Heart right ventricle (tissue), 16 donors: Measurements from ENCODE around the gene RC3H1. TPM values are rescaled to one million over a fixed set of nuclear protein-coding genes. Genes with fewer than 3 reads are reported as not detected.

Experiments
- ATAC-seq, 8 donors: fragments of 200-7000 bp; cut with Tn5 transposase; one replicate each; pipeline ENCODE4 v1.9.1; 2020; ENCODE audit warnings: mild to moderate bottlenecking in 8 of 8, moderate library complexity in 8 of 8, moderate number of reproducible peaks in 1 of 8
- DNase-seq, 2 donors: peaks; one replicate each; pipeline ENCODE4 v3.0.0-alpha.2; 2020
- H3K27ac ChIP-seq, 10 donors: fragments of 200-600 bp; sonication (generic) in 2 of 10; one replicate each; pipeline versions ENCODE4 v1.5.0 to v1.8.0; 2020 to 2022; ENCODE audit warnings: mild to moderate bottlenecking in 3 of 10
- H3K27me3 ChIP-seq, 7 donors: fragments of 200-600 bp; one replicate each; pipeline ENCODE4 v1.8.0; 2021 to 2022; ENCODE audit warnings: mild to moderate bottlenecking in 2 of 7
- H3K36me3 ChIP-seq, 9 donors: fragments of 200-600 bp; sonication (generic) in 1 of 9; one replicate each; pipeline versions ENCODE4 v1.5.0 to v1.8.0; 2020 to 2022; ENCODE audit warnings: mild to moderate bottlenecking in 2 of 9
- H3K4me1 ChIP-seq, 9 donors: fragments of 200-600 bp; sonication (generic) in 1 of 9; one replicate each; pipeline versions ENCODE4 v1.5.0 to v1.8.0; 2020 to 2022; ENCODE audit warnings: mild to moderate bottlenecking in 4 of 9
- H3K4me3 ChIP-seq, 10 donors: fragments of 200-600 bp; sonication (generic) in 2 of 10; one replicate each; pipeline versions ENCODE4 v1.5.0 to v1.8.0; 2020 to 2022; ENCODE audit warnings: mild to moderate bottlenecking in 7 of 10, moderate library complexity in 2 of 10
- H3K9me3 ChIP-seq, 11 donors: fragments of 200-600 bp in 10 of 11; sonication (generic) in 2 of 11; one replicate each; pipeline versions ENCODE4 v1.5.0 to v1.8.0; 2013 to 2022; ENCODE audit warnings: mild to moderate bottlenecking in 2 of 11, control low read depth in 1 of 11, moderate library complexity in 1 of 11
- WGBS, 2 donors: extraction: QIAGEN DNeasy Blood & Tissue Kit; methylation state at CpG; one replicate each; pipeline ENCODE4 v1.1.7; 2013; ENCODE audit warnings: inconsistent platforms in 1 of 2; 5-methylcytosine and 5-hydroxymethylcytosine counted together
- intact Hi-C, 10 donors: fragments of 100-400 bp; cut with DNase I; formaldehyde crosslinking; loops; one replicate each; pipeline versions ENCODE4 v1.11.1 to v1.14.2; 2022
- polyA plus RNA-seq, 2 donors: library from polyadenylated mRNA; stranded (reverse); fragments of 200-250 nt; gene quantifications; one replicate each; pipeline ENCODE4 v1.2.3, GENCODE V29; 2013
- total RNA-seq, 10 donors: library from RNA; stranded (reverse); fragmentation: NEBNext Ultra II Directional in 3 of 10; extraction: Animal tissue kit (Norgen Biotek cat#: 25700) in 3 of 10; gene quantifications; one replicate each; pipeline versions ENCODE4 v1.2.1 to v1.2.4, GENCODE V29; 2021 to 2023
- TF ChIP-seq, protein P1 (sequence below), 9 donors: fragments of 200-600 bp; sonication (generic) in 2 of 9; IDR thresholded peaks; one replicate each; pipeline versions ENCODE4 v1.5.0 to v1.8.0; 2021 to 2022; ENCODE audit warnings: antibody characterized with exemption in 9 of 9, mild to moderate bottlenecking in 5 of 9, moderate library complexity in 1 of 9
- donor health status: Arrhythmogenic right ventricular cardiomyopathy.
- donor health status: ischemic (EF 13 %, LVEDD 7.1; RV severe dilation, severe dysfunction).
- donor health status: healthy with polysubstance abuse.
- donor health status: DM: no; HTN: yes; CAD: no.
- donor health status: DM: no; HTN: no; CAD: no.
- donor health status: ischemic (EF 25% LVEDD 6.9; RV normal size, moderate dysfunction).
- donor health status: ischemic (EF 25% LVEDD 5.7; RV mildly dilated, moderate dysfunction).
- donor health status: healthy.
- donor health status: DM: yes; HTN: yes; CAD: no.
- donor health status: Ischemic cardiomyopathy.
- donor health status: ischemic (EF 35%, LVEDD 5.7; RV mildly dilated, moderate dysfunction).
- donor health status: nonischemic (EF 11% LVEDD 7.7; RV severe dilation, severe dysfunction).
- donor health status: DM: yes; HTN: yes; CAD: no.
- donor health status: PGD.
- donor health status: ischemic (EF 29% LVEDD 5.4; RV normal size, mild dysfunction).
- donor health status: nonischemic (EF 23%, LVEDD 6.1; RV moderate dilation, normal function).

RC3H1 gene
- total and polyA plus RNA-seq, 12 donors = 1.7 to 26.5 (median 23.4) TPM

DNA sequence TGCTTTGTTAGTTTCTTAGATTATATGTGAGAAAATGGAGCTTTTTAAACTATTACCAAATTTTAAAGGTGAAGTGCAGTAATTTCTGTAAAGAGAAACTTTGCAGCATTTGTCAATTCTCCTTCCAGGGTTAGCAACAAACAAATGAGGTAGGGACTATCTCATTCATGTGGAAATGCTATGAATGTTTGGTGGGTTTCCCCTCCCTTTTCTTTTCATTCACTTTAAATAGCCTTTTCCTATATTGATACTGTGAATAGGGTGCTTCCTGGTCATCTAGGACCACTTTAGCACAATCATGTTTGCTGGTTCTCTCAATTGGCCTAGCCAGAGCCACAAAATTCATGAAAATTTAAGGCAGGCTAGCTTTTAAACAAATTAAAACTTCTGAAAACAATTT lies 133.4 kb downstream of the RC3H1 start:
- no peak overlapping the region for H3K27ac ChIP-seq
- intact Hi-C loops = no loop called here
- ATAC-seq (no peak), DNase-seq (no peak)
- no peaks in the 10 kb centered on the region for H3K9me3 ChIP-seq
- peaks cover 0 to 10% (median 0%) of the 10 kb centered on the region in 9 donors for H3K4me1 ChIP-seq
- H3K4me3 ChIP-seq = no peak overlapping the region
- H3K27me3 ChIP-seq = no peaks in the 10 kb centered on the region
- TF ChIP-seq, protein P1, sequence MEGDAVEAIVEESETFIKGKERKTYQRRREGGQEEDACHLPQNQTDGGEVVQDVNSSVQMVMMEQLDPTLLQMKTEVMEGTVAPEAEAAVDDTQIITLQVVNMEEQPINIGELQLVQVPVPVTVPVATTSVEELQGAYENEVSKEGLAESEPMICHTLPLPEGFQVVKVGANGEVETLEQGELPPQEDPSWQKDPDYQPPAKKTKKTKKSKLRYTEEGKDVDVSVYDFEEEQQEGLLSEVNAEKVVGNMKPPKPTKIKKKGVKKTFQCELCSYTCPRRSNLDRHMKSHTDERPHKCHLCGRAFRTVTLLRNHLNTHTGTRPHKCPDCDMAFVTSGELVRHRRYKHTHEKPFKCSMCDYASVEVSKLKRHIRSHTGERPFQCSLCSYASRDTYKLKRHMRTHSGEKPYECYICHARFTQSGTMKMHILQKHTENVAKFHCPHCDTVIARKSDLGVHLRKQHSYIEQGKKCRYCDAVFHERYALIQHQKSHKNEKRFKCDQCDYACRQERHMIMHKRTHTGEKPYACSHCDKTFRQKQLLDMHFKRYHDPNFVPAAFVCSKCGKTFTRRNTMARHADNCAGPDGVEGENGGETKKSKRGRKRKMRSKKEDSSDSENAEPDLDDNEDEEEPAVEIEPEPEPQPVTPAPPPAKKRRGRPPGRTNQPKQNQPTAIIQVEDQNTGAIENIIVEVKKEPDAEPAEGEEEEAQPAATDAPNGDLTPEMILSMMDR (IDR thresholded peaks at IDR 0.05) = no peak
- H3K36me3 ChIP-seq = peaks cover 0 to 67% (median 15%) of the 10 kb centered on the region in 9 donors

DNA sequence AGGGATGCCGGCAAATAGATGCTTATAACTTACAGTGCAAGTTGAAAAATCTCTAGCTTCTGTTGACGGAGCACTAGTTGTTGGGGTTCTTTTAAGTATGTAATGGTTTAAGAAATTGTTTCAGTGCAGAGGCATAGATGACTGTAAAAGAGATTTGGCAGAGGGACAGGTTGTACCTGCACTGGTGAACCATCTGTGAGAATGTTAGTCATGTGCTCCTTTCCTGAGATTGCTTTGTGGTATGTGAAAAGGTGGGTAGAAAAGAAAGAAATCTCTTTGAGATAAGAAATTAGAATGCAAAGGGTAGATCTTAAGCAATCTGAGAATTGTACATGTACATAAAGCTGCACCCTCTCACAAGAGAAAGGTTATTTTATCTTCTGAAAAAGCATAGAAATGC lies 134.5 kb downstream of the RC3H1 start:
- H3K36me3 ChIP-seq = peaks cover 0 to 61% (median 15%) of the 10 kb centered on the region in 9 donors
- DNase-seq (no peak), ATAC-seq (no peak)
- H3K27ac ChIP-seq = no peak overlapping the region
- H3K9me3 ChIP-seq = no peaks in the 10 kb centered on the region
- TF ChIP-seq, protein P1 (IDR thresholded peaks at IDR 0.05) = no peak
- H3K4me1 ChIP-seq = peaks cover 0 to 10% (median 0%) of the 10 kb centered on the region in 9 donors
- intact Hi-C loops = no loop called here
- H3K27me3 ChIP-seq = no peaks in the 10 kb centered on the region
- no peak overlapping the region for H3K4me3 ChIP-seq
- 95 to 100% methylated on average over 2 of the region's 2 CpGs for WGBS, 2 donors

DNA sequence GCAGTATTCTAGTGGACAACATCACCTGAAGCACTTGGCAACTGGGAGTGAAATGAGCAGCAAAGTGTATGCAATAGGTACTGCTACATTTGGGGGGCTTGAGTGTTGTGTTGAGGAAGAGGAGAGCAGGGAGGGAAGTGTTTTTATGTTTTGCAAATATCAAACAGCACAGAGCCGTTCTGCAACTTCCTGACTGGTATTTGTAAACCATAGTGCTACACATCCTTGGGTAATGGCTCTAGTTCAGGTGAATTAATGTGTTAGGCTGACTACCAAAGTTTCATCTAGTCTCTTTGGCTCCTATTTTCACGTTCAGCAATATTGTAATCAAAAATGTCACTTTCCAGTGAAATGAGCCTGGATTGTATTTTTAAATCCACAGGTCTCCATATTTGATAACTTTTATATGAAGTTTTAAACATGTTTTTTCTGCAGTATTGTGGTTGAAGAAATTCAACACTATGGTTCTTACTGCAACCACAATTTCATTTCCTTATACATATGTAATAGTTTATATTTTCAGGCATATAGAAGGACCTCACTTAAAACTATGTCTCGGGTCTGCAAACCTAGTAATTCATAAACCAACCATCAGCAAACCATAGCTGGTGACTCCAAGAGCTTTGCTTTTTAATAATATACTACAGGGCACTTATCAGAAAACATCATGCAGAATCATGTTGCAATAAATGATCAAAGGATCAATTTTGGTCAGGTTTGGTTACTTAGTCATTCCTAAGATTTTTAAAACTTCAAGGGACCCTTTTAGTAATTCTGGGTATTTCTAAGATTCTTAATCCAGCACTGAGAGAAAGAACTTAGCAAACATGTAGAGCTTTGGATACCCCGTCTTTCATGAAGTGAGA lies 135.2 kb downstream of the RC3H1 start:
- no peak for DNase-seq
- no peak overlapping the region for H3K4me3 ChIP-seq
- peaks cover 0 to 61% (median 15%) of the 10 kb centered on the region in 9 donors for H3K36me3 ChIP-seq
- intact Hi-C loops = no loop called here
- TF ChIP-seq, protein P1 (IDR thresholded peaks at IDR 0.05) = no peak
- no peak for ATAC-seq
- 91% methylated on average over 4 of the region's 4 CpGs for WGBS, 2 donors
- no peaks in the 10 kb centered on the region for H3K27me3 ChIP-seq
- H3K4me1 ChIP-seq = peaks cover 0 to 10% (median 0%) of the 10 kb centered on the region in 9 donors
- peak overlapping the region in 1 of 10 donors; percentile 8 for H3K27ac ChIP-seq
- H3K9me3 ChIP-seq = no peaks in the 10 kb centered on the region

DNA sequence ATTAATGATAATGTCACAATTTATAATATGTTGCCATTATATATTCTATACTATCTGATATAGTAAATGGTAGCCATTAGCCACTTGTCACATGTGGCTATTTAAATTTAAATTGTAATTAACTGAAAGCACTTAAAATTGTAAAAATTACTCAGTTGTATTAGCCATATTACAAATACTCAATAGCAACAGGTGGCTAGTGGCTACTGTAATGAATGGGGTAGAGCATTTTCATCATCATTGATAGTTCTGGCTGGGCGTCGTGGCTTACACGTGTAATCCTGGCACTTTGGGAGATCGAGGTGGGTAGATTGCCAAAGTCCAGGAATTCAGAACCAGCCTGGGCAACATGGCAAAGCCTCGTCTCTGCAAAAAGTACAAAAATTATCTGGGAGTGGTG lies 137.5 kb downstream of the RC3H1 start:
- intact Hi-C loops = no loop called here
- TF ChIP-seq, protein P1 (IDR thresholded peaks at IDR 0.05) = no peak
- DNase-seq (no peak), ATAC-seq (no peak)
- Histone ChIP-seq H3K27me3 (no peaks in the 10 kb centered on the region), H3K4me1 (peaks cover 0 to 10% (median 0%) of the 10 kb centered on the region in 9 donors), H3K27ac (no peak overlapping the region), H3K4me3 (no peak overlapping the region), H3K9me3 (no peaks in the 10 kb centered on the region), H3K36me3 (peaks cover 0 to 60% (median 15%) of the 10 kb centered on the region in 9 donors)
- WGBS, 2 donors = 95 to 96% methylated on average over 5 of the region's 5 CpGs

Other genes starting within 250 kb of the RC3H1 start
- gene DARS2, start 197.7 kb downstream of the RC3H1 start, total RNA-seq = 10 to 100 TPM; 11.3 to 22.8 (median 16.0) TPM
- gene DARS2, start 197.7 kb downstream of the RC3H1 start, polyA plus RNA-seq = 1 to 10 TPM; 5.0 to 7.2 TPM
- 1 to 10 TPM; 2.4 to 7.0 (median 3.5) TPM for gene CENPL, start 197.5 kb downstream of the RC3H1 start, total RNA-seq
- 1 to 10 TPM; 1.7 to 2.0 TPM for gene CENPL, start 197.5 kb downstream of the RC3H1 start, polyA plus RNA-seq
- gene GAS5, start 154.4 kb downstream of the RC3H1 start, total RNA-seq = 10 to 100 TPM; 33.1 to 74.1 (median 42.4) TPM
- gene GAS5, start 154.4 kb downstream of the RC3H1 start, polyA plus RNA-seq = 100 to 1,000 TPM; 150 to 151 TPM
- 10 to 100 TPM in 8 of 10 donors, 1 to 10 TPM in 2; 8.5 to 15.2 (median 11.3) TPM for gene ZBTB37, start 154.0 kb downstream of the RC3H1 start, total RNA-seq
- gene ZBTB37, start 154.0 kb downstream of the RC3H1 start, polyA plus RNA-seq = 1 to 10 TPM in 1 of 2 donors, under 1 TPM in 1; 0.55 to 3.4 TPM
- under 1 TPM in 2 of 10 donors, not detected in 8; 0.34 to 0.44 TPM for gene SERPINC1, start 105.0 kb downstream of the RC3H1 start, total RNA-seq
- gene SERPINC1, start 105.0 kb downstream of the RC3H1 start, polyA plus RNA-seq = under 1 TPM in 1 of 2 donors, not detected in 1; 0.20 TPM
- 100 to 1,000 TPM in 6 of 10 donors, 10 to 100 TPM in 4; 57.0 to 167 (median 114) TPM for gene RABGAP1L, start 137.2 kb upstream of the RC3H1 start, total RNA-seq
- gene RABGAP1L, start 137.2 kb upstream of the RC3H1 start, polyA plus RNA-seq = 100 to 1,000 TPM in 1 of 2 donors, 10 to 100 TPM in 1; 13.0 to 104 TPM